SJSA1 (cell line): ENCODE data around the gene TMEM74B. TPM values are rescaled to one million over a fixed set of nuclear protein-coding genes. Genes with fewer than 3 reads are reported as not detected.

Experiments used
- DNase-seq, 2 experiments: peaks; one replicate each; pipeline ENCODE4 v3.0.0-alpha.2; 2015 to 2020; ENCODE audit warnings: low spot score in 2 of 2, low read depth in 1 of 2
- H3K27ac ChIP-seq: fragments of 250-450 bp; sonication (Bioruptor Pico); 2 replicates; pipeline ENCODE4 v1.5.1; 2020; ENCODE audit warnings: mild to moderate bottlenecking, moderate library complexity
- H3K27me3 ChIP-seq: fragments of 250-450 bp; sonication (Bioruptor Pico); replicated peaks from 2 replicates; pipeline ENCODE4 v1.5.1; 2020; ENCODE audit warnings: mild to moderate bottlenecking, moderate library complexity
- H3K36me3 ChIP-seq: fragments of 250-450 bp; sonication (Bioruptor Pico); 2 replicates; pipeline ENCODE4 v1.5.1; 2020; ENCODE audit warnings: mild to moderate bottlenecking
- H3K4me1 ChIP-seq: fragments of 250-450 bp; sonication (Bioruptor Pico); replicated peaks from 2 replicates; pipeline ENCODE4 v1.6.1; 2021; ENCODE audit warnings: mild to moderate bottlenecking
- H3K4me3 ChIP-seq: fragments of 250-450 bp; sonication (Bioruptor Pico); 2 replicates; pipeline ENCODE4 v1.5.1; 2020; ENCODE audit warnings: mild to moderate bottlenecking
- H3K9me3 ChIP-seq: fragments of 250-450 bp; sonication (Bioruptor Pico); replicated peaks from 2 replicates; pipeline ENCODE4 v1.5.1; 2020; ENCODE audit warnings: mild to moderate bottlenecking
- total RNA-seq: library from RNA; depleted of rRNA; stranded (reverse); fragments of >200 nt; shearing (Covaris generic); gene quantifications from 2 replicates; pipeline ENCODE4 v1.2.3, GENCODE V29; 2014

TMEM74B gene
- total RNA-seq, 1 experiment from 2014 or later = not detected

GRCh38 chr20:1212023-1212422 lies 27.2 kb upstream of the TMEM74B start:
- Histone ChIP-seq H3K4me3 (no peak overlapping the region), H3K4me1 (no peaks in the 10 kb centered on the region), H3K36me3 (no peaks in the 10 kb centered on the region), H3K27ac (no peak overlapping the region), H3K9me3 (no peaks in the 10 kb centered on the region), H3K27me3 (peaks cover 16% of the 10 kb centered on the region; the same call in 1 of the 2 replicates)
- no peak for DNase-seq

GRCh38 chr20:1210501-1210900 lies 25.7 kb upstream of the TMEM74B start:
- DNase-seq = no peak
- Histone ChIP-seq H3K4me1 (no peaks in the 10 kb centered on the region), H3K9me3 (no peaks in the 10 kb centered on the region), H3K4me3 (no peak overlapping the region), H3K27ac (no peak overlapping the region), H3K36me3 (no peaks in the 10 kb centered on the region), H3K27me3 (peaks cover 18% of the 10 kb centered on the region; the same call in 1 of the 2 replicates)

- no peaks in the 10 kb centered on the region for H3K9me3 ChIP-seq
- H3K36me3 ChIP-seq = no peaks in the 10 kb centered on the region
- DNase-seq = no peak
- no peak overlapping the region for H3K4me3 ChIP-seq
- no peak overlapping the region for H3K27ac ChIP-seq
- H3K27me3 ChIP-seq = peaks cover 12% of the 10 kb centered on the region; the same call in 1 of the 2 replicates
- H3K4me1 ChIP-seq = no peaks in the 10 kb centered on the region
Measured at GRCh38 chr20:1209447-1210387, 24.9 kb upstream of the TMEM74B start.

- 0 out of 2 replicates have a peak, but pooled peaks cover 12% of the 10 kb centered on the region for H3K27me3 ChIP-seq
- H3K4me1 ChIP-seq = no peaks in the 10 kb centered on the region
- DNase-seq = no peak
- no peaks in the 10 kb centered on the region for H3K9me3 ChIP-seq
- H3K27ac ChIP-seq = no peak overlapping the region
- no peaks in the 10 kb centered on the region for H3K36me3 ChIP-seq
- no peak overlapping the region for H3K4me3 ChIP-seq
Measured at GRCh38 chr20:1207293-1207878, 22.6 kb upstream of the TMEM74B start.

- H3K4me3 ChIP-seq = no peak overlapping the region
- no peaks in the 10 kb centered on the region for H3K9me3 ChIP-seq
- H3K36me3 ChIP-seq = no peaks in the 10 kb centered on the region
- H3K27ac ChIP-seq = no peak overlapping the region
- DNase-seq = no peak
- H3K27me3 ChIP-seq = 0 out of 2 replicates have a peak, but pooled peaks cover 12% of the 10 kb centered on the region
- no peaks in the 10 kb centered on the region for H3K4me1 ChIP-seq
Measured at GRCh38 chr20:1206366-1207148, 21.8 kb upstream of the TMEM74B start.

GRCh38 chr20:1205802-1206201 lies 21.0 kb upstream of the TMEM74B start:
- 0 out of 2 replicates have a peak, but pooled peaks cover 12% of the 10 kb centered on the region for H3K27me3 ChIP-seq
- DNase-seq = no peak
- no peak overlapping the region for H3K4me3 ChIP-seq
- no peaks in the 10 kb centered on the region for H3K36me3 ChIP-seq
- no peaks in the 10 kb centered on the region for H3K4me1 ChIP-seq
- no peak overlapping the region for H3K27ac ChIP-seq
- H3K9me3 ChIP-seq = no peaks in the 10 kb centered on the region

GRCh38 chr20:1204576-1204975 lies 19.8 kb upstream of the TMEM74B start:
- H3K4me1 ChIP-seq = no peaks in the 10 kb centered on the region
- H3K9me3 ChIP-seq = no peaks in the 10 kb centered on the region
- 0 out of 2 replicates have a peak, but pooled peaks cover 12% of the 10 kb centered on the region for H3K27me3 ChIP-seq
- DNase-seq = no peak
- H3K36me3 ChIP-seq = no peaks in the 10 kb centered on the region
- no peak overlapping the region for H3K4me3 ChIP-seq
- H3K27ac ChIP-seq = no peak overlapping the region

GRCh38 chr20:1204113-1204512 lies 19.3 kb upstream of the TMEM74B start:
- Histone ChIP-seq H3K4me3 (no peak overlapping the region), H3K27me3 (0 out of 2 replicates have a peak, but pooled peaks cover 12% of the 10 kb centered on the region), H3K4me1 (no peaks in the 10 kb centered on the region), H3K27ac (no peak overlapping the region), H3K36me3 (no peaks in the 10 kb centered on the region), H3K9me3 (no peaks in the 10 kb centered on the region)
- peak in 1 of 2 experiments; percentile 16 for DNase-seq

- no peaks in the 10 kb centered on the region for H3K36me3 ChIP-seq
- H3K4me3 ChIP-seq = no peak overlapping the region
- H3K4me1 ChIP-seq = no peaks in the 10 kb centered on the region
- no peaks in the 10 kb centered on the region for H3K9me3 ChIP-seq
- DNase-seq = peak in 1 of 2 experiments; percentile 5
- 0 out of 2 replicates have a peak, but pooled peaks cover 12% of the 10 kb centered on the region for H3K27me3 ChIP-seq
- H3K27ac ChIP-seq = no peak overlapping the region
Measured at GRCh38 chr20:1203630-1204029, 18.8 kb upstream of the TMEM74B start.

- H3K27me3 ChIP-seq = 0 out of 2 replicates have a peak, but pooled peaks cover 11% of the 10 kb centered on the region
- H3K9me3 ChIP-seq = no peaks in the 10 kb centered on the region
- no peak within 1 kb of the TSS for H3K4me3 ChIP-seq
- no peaks in the 10 kb centered on the region for H3K4me1 ChIP-seq
- no peaks in the 10 kb centered on the region for H3K36me3 ChIP-seq
- no peak within 1 kb of the TSS for H3K27ac ChIP-seq
- DNase-seq = peak in 1 of 2 experiments; percentile 1
Measured at GRCh38 chr20:1202762-1203504, 18.2 kb upstream of the TMEM74B start, which contains the start of gene C20orf202. Gene C20orf202 (plus strand): TSS chr20:1203454. CDS start chr20:1203586, 132 bp downstream.

GRCh38 chr20:1199964-1200363 lies 15.2 kb upstream of the TMEM74B start:
- DNase-seq = no peak
- H3K4me3 ChIP-seq = no peak overlapping the region
- no peaks in the 10 kb centered on the region for H3K9me3 ChIP-seq
- H3K36me3 ChIP-seq = no peaks in the 10 kb centered on the region
- H3K4me1 ChIP-seq = no peaks in the 10 kb centered on the region
- no peak overlapping the region for H3K27ac ChIP-seq
- H3K27me3 ChIP-seq = 0 out of 2 replicates have a peak, but pooled peaks cover 6% of the 10 kb centered on the region

GRCh38 chr20:1199212-1199873 lies 14.6 kb upstream of the TMEM74B start:
- Histone ChIP-seq H3K27me3 (0 out of 2 replicates have a peak, but pooled peaks cover 6% of the 10 kb centered on the region), H3K4me3 (no peak overlapping the region), H3K36me3 (no peaks in the 10 kb centered on the region), H3K4me1 (no peaks in the 10 kb centered on the region), H3K9me3 (no peaks in the 10 kb centered on the region), H3K27ac (no peak overlapping the region)
- DNase-seq = no peak
